ENCODE data around the gene BRD7.

The BRD7 gene

GRCh38 chr16:50293994-50294855 is 74.6 kb downstream of the BRD7 start:
- no peak for DNase-seq (ENCODE audit: low read depth, low spot score)
- no peak overlapping the region for H3K27ac ChIP-seq

GRCh38 chr16:50293041-50293783 is 75.6 kb downstream of the BRD7 start:
- H3K27ac ChIP-seq: no peak overlapping the region
- no peak for DNase-seq (ENCODE audit: low read depth, low spot score)

GRCh38 chr16:50292566-50292948 is 76.2 kb downstream of the BRD7 start:
- no peak for DNase-seq (ENCODE audit: low read depth, low spot score)
- H3K27ac ChIP-seq: no peak overlapping the region

GRCh38 chr16:50291719-50292565 is 76.8 kb downstream of the BRD7 start:
- no peak for DNase-seq (ENCODE audit: low read depth, low spot score)
- H3K27ac ChIP-seq: no peak overlapping the region

- no peak for DNase-seq (ENCODE audit: low read depth, low spot score)
- H3K27ac ChIP-seq: no peak overlapping the region
Observed at GRCh38 chr16:50290856-50291255, 77.9 kb downstream of the BRD7 start.

- H3K27ac ChIP-seq: no peak overlapping the region
- no peak for DNase-seq (ENCODE audit: low read depth, low spot score)
Observed at GRCh38 chr16:50289950-50290764, 78.6 kb downstream of the BRD7 start.

- DNase-seq (ENCODE audit: low read depth, low spot score): no peak
- no peak overlapping the region for H3K27ac ChIP-seq
Observed at GRCh38 chr16:50288920-50289319, 79.9 kb downstream of the BRD7 start.

GRCh38 chr16:50288026-50288425 is 80.8 kb downstream of the BRD7 start:
- DNase-seq (ENCODE audit: low read depth, low spot score): no peak

GRCh38 chr16:50286681-50287080 is 82.1 kb downstream of the BRD7 start:
- no peak overlapping the region for H3K27ac ChIP-seq
- no peak for DNase-seq (ENCODE audit: low read depth, low spot score)

More at GRCh38 chr16:50288026-50288425, 80.8 kb downstream of the BRD7 start:
- no peak overlapping the region for H3K27ac ChIP-seq

- no peak for DNase-seq (ENCODE audit: low read depth, low spot score)
- no peak overlapping the region for H3K27ac ChIP-seq
Observed at GRCh38 chr16:50285406-50286003, 83.3 kb downstream of the BRD7 start.

- DNase-seq (ENCODE audit: low read depth, low spot score): no peak
- no peak overlapping the region for H3K27ac ChIP-seq
Observed at GRCh38 chr16:50284131-50284911, 84.5 kb downstream of the BRD7 start.

- no peak overlapping the region for H3K27ac ChIP-seq
- no peak for DNase-seq (ENCODE audit: low read depth, low spot score)
Observed at GRCh38 chr16:50282955-50283631, 85.7 kb downstream of the BRD7 start.

GRCh38 chr16:50282010-50282538 is 86.7 kb downstream of the BRD7 start:
- no peak overlapping the region for H3K27ac ChIP-seq
- DNase-seq (ENCODE audit: low read depth, low spot score): no peak

GRCh38 chr16:50281391-50282009 is 87.3 kb downstream of the BRD7 start:
- no peak overlapping the region for H3K27ac ChIP-seq
- no peak for DNase-seq (ENCODE audit: low read depth, low spot score)

GRCh38 chr16:50280932-50281331 is 87.9 kb downstream of the BRD7 start:
- DNase-seq (ENCODE audit: low read depth, low spot score): no peak
- no peak overlapping the region for H3K27ac ChIP-seq

GRCh38 chr16:50279504-50279865 is 89.3 kb downstream of the BRD7 start:
- H3K27ac ChIP-seq: no peak overlapping the region
- DNase-seq (ENCODE audit: low read depth, low spot score): no peak

- DNase-seq (ENCODE audit: low read depth, low spot score): no peak
- no peak overlapping the region for H3K27ac ChIP-seq
Observed at GRCh38 chr16:50278251-50278650, 90.5 kb downstream of the BRD7 start.

Data from epithelial cell of prostate (primary cell).